Effector memory CD8-positive, alpha-beta T cell (primary cell): ENCODE data around the gene PPP1R13B.

ENCODE experiments used
- ATAC-seq: fragments of 150-1000 bp; cut with Tn5 transposase; replicated peaks from 2 replicates; pipeline ENCODE4 v1.10.0; 2021; ENCODE audit warnings: mild to moderate bottlenecking, moderate library complexity
- DNase-seq, 3 experiments: peaks; one replicate each; pipeline ENCODE4 v3.0.0; 2021
- H3K27ac Mint-ChIP-seq, 2 donors: one replicate each; pipeline ENCODE4 v1.8.0; 2022; ENCODE audit warnings: mild to moderate bottlenecking in 2 of 2, mixed read lengths in 2 of 2, moderate library complexity in 2 of 2
- H3K27me3 Mint-ChIP-seq, 2 donors: one replicate each; pipeline ENCODE4 v1.8.0; 2022; ENCODE audit warnings: mixed read lengths in 2 of 2
- H3K36me3 Mint-ChIP-seq: one replicate; pipeline ENCODE4 v1.8.0; 2022; ENCODE audit warnings: mild to moderate bottlenecking, moderate library complexity, mixed read lengths; ENCODE audit not compliant: insufficient read depth
- H3K4me1 Mint-ChIP-seq, 2 donors: one replicate each; pipeline ENCODE4 v1.8.0; 2022; ENCODE audit warnings: low read depth in 2 of 2, mixed read lengths in 2 of 2
- H3K4me3 Mint-ChIP-seq, 2 donors: one replicate each; pipeline ENCODE4 v1.8.0; 2022; ENCODE audit warnings: mild to moderate bottlenecking in 2 of 2, mixed read lengths in 2 of 2, moderate library complexity in 2 of 2
- H3K9me3 Mint-ChIP-seq, 2 donors: one replicate each; pipeline ENCODE4 v1.8.0; 2022; ENCODE audit warnings: mixed read lengths in 2 of 2

PPP1R13B gene

GRCh38 chr14:103710771-103711377, 136.5 kb downstream of the PPP1R13B start:
- Mint-ChIP-seq H3K4me3 (no peak overlapping the region), H3K27me3 (no peaks in the 10 kb centered on the region), H3K9me3 (no peaks in the 10 kb centered on the region), H3K36me3 (peaks cover 5% of the 10 kb centered on the region), H3K27ac (peak overlapping the region; percentile 17 to 54), H3K4me1 (peaks cover 13 to 14% of the 10 kb centered on the region in 2 donors)
- ATAC-seq (no peak), DNase-seq (no peak)

GRCh38 chr14:103709814-103710213, 137.6 kb downstream of the PPP1R13B start:
- H3K4me1 Mint-ChIP-seq: peaks cover 9 to 10% of the 10 kb centered on the region in 2 donors
- no peak for ATAC-seq
- peak overlapping the region in 1 of 2 donors; percentile 22 for H3K4me3 Mint-ChIP-seq
- H3K27me3 Mint-ChIP-seq: no peaks in the 10 kb centered on the region
- no peak overlapping the region for H3K27ac Mint-ChIP-seq
- peaks cover under 1% of the 10 kb centered on the region for H3K36me3 Mint-ChIP-seq
- no peaks in the 10 kb centered on the region for H3K9me3 Mint-ChIP-seq
- DNase-seq: no peak

- no peak overlapping the region for H3K4me3 Mint-ChIP-seq
- peaks cover 3 to 8% of the 10 kb centered on the region in 2 donors for H3K4me1 Mint-ChIP-seq
- H3K36me3 Mint-ChIP-seq: peaks cover 7% of the 10 kb centered on the region
- DNase-seq: no peak
- H3K27ac Mint-ChIP-seq: no peak overlapping the region
- H3K27me3 Mint-ChIP-seq: no peaks in the 10 kb centered on the region
- no peak for ATAC-seq
- no peaks in the 10 kb centered on the region for H3K9me3 Mint-ChIP-seq
Measured at GRCh38 chr14:103708750-103709187, 138.6 kb downstream of the PPP1R13B start.

- Mint-ChIP-seq H3K27me3 (no peaks in the 10 kb centered on the region), H3K4me3 (no peak overlapping the region), H3K36me3 (peaks cover 11% of the 10 kb centered on the region), H3K4me1 (peaks cover 5% of the 10 kb centered on the region in 2 donors), H3K9me3 (no peaks in the 10 kb centered on the region), H3K27ac (no peak overlapping the region)
- no peak for ATAC-seq
- no peak for DNase-seq
Measured at GRCh38 chr14:103707329-103708263, 139.8 kb downstream of the PPP1R13B start.

- Mint-ChIP-seq H3K4me1 (peaks cover 5% of the 10 kb centered on the region in 2 donors), H3K27ac (no peak overlapping the region), H3K9me3 (no peaks in the 10 kb centered on the region), H3K4me3 (no peak overlapping the region), H3K36me3 (peaks cover 14% of the 10 kb centered on the region), H3K27me3 (no peaks in the 10 kb centered on the region)
- no peak for ATAC-seq
- DNase-seq: no peak
Measured at GRCh38 chr14:103706551-103707328, 140.6 kb downstream of the PPP1R13B start.

GRCh38 chr14:103705504-103706284, 141.7 kb downstream of the PPP1R13B start:
- no peak for ATAC-seq
- peaks cover 14% of the 10 kb centered on the region for H3K36me3 Mint-ChIP-seq
- no peak overlapping the region for H3K4me3 Mint-ChIP-seq
- DNase-seq: no peak
- H3K4me1 Mint-ChIP-seq: peaks cover 5% of the 10 kb centered on the region in 2 donors
- no peaks in the 10 kb centered on the region for H3K9me3 Mint-ChIP-seq
- no peaks in the 10 kb centered on the region for H3K27me3 Mint-ChIP-seq
- H3K27ac Mint-ChIP-seq: peak overlapping the region in 1 of 2 donors; percentile 44

GRCh38 chr14:103705118-103705503, 142.3 kb downstream of the PPP1R13B start:
- no peak overlapping the region for H3K4me3 Mint-ChIP-seq
- no peaks in the 10 kb centered on the region for H3K27me3 Mint-ChIP-seq
- H3K27ac Mint-ChIP-seq: peak overlapping the region in 1 of 2 donors; percentile 44
- no peaks in the 10 kb centered on the region for H3K9me3 Mint-ChIP-seq
- ATAC-seq: no peak
- no peak for DNase-seq
- peaks cover 17% of the 10 kb centered on the region for H3K36me3 Mint-ChIP-seq
- peaks cover 5% of the 10 kb centered on the region in 2 donors for H3K4me1 Mint-ChIP-seq

- peaks cover 20% of the 10 kb centered on the region for H3K36me3 Mint-ChIP-seq
Measured at GRCh38 chr14:103704708-103705107, 142.7 kb downstream of the PPP1R13B start.

GRCh38 chr14:103703433-103704385, 143.7 kb downstream of the PPP1R13B start:
- Mint-ChIP-seq H3K9me3 (no peaks in the 10 kb centered on the region), H3K27ac (peak overlapping the region in 1 of 2 donors; percentile 49), H3K4me1 (peaks cover 5 to 6% of the 10 kb centered on the region in 2 donors), H3K36me3 (peaks cover 24% of the 10 kb centered on the region), H3K27me3 (no peaks in the 10 kb centered on the region), H3K4me3 (no peak overlapping the region)
- DNase-seq (no peak), ATAC-seq (no peak)

More at GRCh38 chr14:103704708-103705107, 142.7 kb downstream of the PPP1R13B start:
- Mint-ChIP-seq H3K27me3 (no peaks in the 10 kb centered on the region), H3K4me1 (peaks cover 5 to 6% of the 10 kb centered on the region in 2 donors), H3K27ac (peak overlapping the region in 1 of 2 donors; percentile 44), H3K4me3 (no peak overlapping the region), H3K9me3 (no peaks in the 10 kb centered on the region)
- DNase-seq (no peak), ATAC-seq (no peak)

- Mint-ChIP-seq H3K4me1 (peaks cover 5 to 6% of the 10 kb centered on the region in 2 donors), H3K27ac (peak overlapping the region; percentile 66 to 71), H3K36me3 (peaks cover 24% of the 10 kb centered on the region), H3K4me3 (no peak overlapping the region), H3K27me3 (no peaks in the 10 kb centered on the region), H3K9me3 (no peaks in the 10 kb centered on the region)
- DNase-seq (no peak), ATAC-seq (no peak)
Measured at GRCh38 chr14:103702497-103703432, 144.6 kb downstream of the PPP1R13B start.

GRCh38 chr14:103702095-103702494, 145.3 kb downstream of the PPP1R13B start:
- ATAC-seq (no peak), DNase-seq (no peak)
- Mint-ChIP-seq H3K9me3 (no peaks in the 10 kb centered on the region), H3K4me1 (peaks cover 5 to 6% of the 10 kb centered on the region in 2 donors), H3K27me3 (no peaks in the 10 kb centered on the region), H3K27ac (peak overlapping the region; percentile 66 to 72), H3K4me3 (no peak overlapping the region), H3K36me3 (peaks cover 24% of the 10 kb centered on the region)
